HL-60 (cell line): ENCODE measurements around the gene ZNF607.

ENCODE experiments used
- CTCF ChIP-seq: IDR thresholded peaks from one replicate; pipeline ENCODE4 v1.5.1; 2011; ENCODE audit warnings: low read length, control low read depth, inconsistent platforms; ENCODE audit not compliant: insufficient read depth
- POLR2AphosphoS5 ChIP-seq: IDR thresholded peaks from 2 replicates; pipeline ENCODE4 v1.6.1; 2012; ENCODE audit warnings: low read depth
- SPI1 ChIP-seq: IDR thresholded peaks from 2 replicates; pipeline ENCODE4 v1.6.1; 2012; ENCODE audit warnings: low read depth, mild to moderate bottlenecking, borderline replicate concordance

DNA sequence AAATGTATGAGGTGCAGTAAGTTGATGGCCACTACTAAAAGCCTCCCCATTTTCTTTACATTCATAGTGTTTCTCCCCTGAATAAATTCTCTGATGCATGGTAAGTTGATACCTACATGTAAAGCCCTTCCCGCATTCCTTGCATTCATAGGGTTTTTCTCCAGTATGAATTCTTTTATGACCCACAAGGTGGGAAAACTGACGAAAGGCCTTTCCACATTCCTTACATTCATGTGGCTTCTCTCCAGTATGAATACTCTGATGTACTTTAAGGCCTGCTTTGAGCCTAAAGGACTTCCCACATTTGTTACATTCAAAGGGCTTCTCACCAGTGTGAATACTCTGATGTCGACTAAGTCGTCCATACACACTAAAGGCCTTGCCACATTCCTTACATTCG lies 20.5 kb downstream of the ZNF607 start:
- TF ChIP-seq CTCF (no peak), POLR2AphosphoS5 (no peak), SPI1 (no peak)
